GM11168 (cell line): ENCODE measurements around the gene HNRNPR.
"Not testable (repeated sequence)": the region's sequence is repeated elsewhere in the genome, so short reads cannot be mapped to it uniquely, and the experiment has no call there.

Experiments used
- in situ Hi-C: fragments of 300-500 bp; cut with MboI; formaldehyde crosslinking; loops from one replicate; pipeline ENCODE4 v1.12.0; 2022; ENCODE audit warnings: low sequenced_read_pairs; ENCODE audit not compliant: unreplicated experiment

HNRNPR gene

DNA sequence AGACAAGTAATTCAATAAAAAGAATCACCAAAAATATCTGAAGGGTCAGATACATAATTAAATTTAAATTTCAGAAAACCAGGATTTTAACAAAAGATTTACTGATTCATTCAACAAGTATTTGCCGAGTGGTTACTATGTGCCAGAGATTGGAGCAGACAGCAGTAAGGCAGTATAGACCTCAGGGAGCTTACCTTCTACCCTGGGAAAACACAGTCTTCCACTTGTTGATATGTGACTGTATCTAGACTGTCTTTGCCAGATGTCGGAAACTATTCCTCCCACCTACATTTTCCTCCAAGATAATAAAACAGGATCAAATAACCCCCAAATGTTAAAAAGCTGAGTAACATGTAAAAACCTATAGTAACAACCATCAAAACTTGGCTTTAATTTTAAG lies 6.2 kb downstream of the HNRNPR start:
- in situ Hi-C loops = no loop called here

DNA sequence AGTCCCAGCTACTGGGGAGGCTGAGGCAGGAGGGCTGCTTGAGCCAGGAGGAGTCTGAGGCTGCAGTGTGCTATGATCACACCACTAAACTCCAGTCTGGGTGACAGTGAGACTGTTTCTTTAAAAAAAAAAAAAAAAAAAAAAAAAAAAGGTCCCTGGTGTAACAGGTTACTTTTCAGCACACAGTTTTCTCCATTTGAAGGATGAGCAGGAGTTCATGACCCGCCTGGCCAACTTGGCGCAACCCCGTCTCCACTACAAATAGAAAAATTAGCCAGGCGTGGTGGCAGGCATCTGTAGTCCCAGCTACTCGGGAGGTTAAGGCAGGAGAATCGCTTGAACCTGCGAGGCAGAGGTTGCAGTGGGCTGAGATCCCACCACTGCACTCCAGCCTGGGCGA lies 12.4 kb downstream of the HNRNPR start:
- in situ Hi-C loops = no loop called here

DNA sequence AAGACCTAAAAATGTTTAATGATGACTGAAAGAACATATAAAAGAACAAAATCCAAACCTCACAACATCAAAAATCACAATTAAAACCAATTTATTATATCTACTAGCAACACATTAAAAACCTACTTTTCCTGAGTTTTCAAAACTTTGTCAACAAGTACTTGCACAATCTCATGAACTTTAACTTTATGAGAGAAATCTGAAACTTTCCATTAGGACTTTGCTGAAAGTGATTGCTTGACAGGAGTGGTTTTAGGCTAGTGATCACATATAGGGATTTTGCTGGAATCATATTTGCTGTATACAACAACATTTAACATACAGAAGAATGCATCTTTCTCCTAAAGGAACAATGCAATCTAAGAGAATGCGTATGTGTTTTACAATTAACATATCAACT lies 13.2 kb downstream of the HNRNPR start:
- in situ Hi-C loops = no loop called here

DNA sequence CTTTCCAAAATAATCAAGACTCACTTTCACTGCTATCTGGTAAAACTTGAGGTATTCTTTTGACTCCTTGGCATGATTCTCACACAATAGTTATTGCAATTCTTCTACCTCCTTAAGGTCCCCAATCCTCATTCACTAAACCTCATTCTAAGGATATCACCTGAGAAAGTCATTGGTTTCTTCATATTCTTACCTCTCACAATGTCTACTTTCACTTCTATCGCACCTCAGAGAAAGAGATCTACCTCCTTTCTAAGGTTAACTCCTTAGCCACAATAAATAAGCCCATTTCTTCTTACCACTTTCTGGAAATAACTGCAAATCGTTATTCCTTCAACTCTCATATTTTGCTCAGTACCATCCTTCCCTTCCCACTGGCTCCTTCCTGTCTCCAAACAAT lies 18.7 kb downstream of the HNRNPR start:
- in situ Hi-C loops = no loop called here

DNA sequence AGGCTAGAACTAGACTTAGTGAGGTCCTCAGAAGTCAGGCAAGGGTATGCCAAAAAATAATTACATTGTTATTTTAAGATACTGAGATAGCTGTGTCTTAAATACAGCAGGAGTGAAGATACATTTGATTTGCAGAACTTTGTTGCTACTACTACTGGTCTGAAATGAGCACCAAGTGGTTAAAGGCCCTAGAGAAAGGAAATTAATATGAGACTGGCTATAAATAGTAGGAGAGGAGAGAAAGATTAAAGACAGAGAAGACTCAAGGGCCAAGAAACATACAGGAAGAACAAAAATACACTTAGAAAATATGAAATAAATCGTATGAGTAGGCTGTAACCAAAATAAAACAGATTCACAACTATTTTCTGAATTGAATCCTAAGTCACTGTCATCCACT lies 21.3 kb downstream of the HNRNPR start:
- in situ Hi-C loops = no loop called here

DNA sequence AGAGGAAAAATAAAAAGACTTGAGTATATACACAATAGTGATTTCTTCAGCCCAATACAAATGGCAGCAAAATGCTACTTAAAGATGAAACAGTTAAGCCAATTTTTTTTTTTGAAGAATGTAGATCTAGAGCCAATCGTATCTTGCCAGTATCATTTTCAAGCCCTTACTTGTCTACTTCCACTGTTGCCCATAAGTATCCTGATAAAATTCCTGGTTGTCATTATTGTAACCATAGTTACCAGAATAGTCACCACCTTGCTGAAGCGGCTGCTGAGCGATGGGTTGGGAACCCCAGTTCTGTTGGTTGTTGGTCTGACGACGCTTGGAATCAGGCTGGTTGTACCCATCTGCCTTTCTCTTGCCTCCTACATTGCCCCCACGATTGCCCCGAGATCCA lies 33.8 kb downstream of the HNRNPR start:
- in situ Hi-C loops = not testable (repeated sequence)

DNA sequence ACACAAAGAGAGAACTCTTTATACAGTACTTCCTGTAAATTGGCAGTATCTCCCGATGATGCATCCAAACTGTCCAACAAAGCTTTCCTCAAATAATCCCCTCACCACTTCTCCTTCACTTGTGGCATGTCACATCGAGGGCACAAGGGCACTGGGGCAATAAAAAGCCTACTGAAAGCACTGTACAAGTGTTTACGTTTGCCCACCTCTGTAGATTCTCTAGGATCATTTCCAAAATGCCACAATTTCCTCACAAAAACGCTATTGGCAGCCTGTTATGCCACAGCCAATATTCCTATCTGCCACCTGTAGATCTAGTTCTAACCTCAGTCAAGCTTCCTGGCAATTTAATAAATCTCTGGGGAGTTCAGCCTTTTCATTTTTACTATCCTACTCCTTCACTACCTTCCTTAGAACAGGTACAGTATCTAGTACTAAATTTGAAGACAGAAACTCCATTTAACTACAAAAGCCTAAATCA lies 39.9 kb downstream of the HNRNPR start:
- in situ Hi-C loops = no loop called here

DNA sequence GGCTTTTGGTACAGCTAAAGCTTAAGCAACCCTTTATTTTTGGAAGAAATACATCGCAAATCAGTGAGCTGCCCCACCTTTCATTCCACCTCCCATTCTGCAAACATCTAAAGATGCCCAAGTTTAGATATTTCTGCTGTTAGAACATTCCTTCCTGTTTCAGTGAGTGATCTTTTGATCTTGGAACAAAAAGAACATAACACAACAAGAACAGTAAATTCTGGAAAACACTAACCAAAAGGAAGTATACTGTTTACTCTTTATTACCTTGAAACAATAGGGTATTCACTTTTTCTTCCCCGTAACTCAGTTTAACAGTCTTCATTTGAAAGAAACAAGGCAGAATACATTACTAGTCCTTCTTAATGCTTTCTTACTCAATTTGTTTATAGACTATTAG lies 40.6 kb downstream of the HNRNPR start:
- in situ Hi-C loops = no loop called here

DNA sequence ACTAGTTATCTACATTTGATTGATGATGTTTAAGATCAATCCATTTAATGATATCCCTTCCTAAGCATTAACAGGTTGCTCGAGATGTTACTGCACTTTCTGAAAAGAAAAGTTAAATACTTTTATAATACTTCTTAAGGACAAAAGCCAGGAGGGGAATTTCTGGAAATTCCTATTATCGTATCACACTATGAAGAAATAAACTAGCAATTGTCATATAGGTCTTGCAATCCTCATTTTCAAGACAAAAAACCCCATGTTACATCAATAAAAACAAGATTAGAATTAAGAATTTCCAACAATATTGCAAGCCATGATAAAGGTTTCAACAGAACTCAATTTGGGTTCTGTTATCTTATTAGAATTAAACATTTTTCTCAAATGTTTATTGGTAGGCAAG lies 47.2 kb downstream of the HNRNPR start:
- in situ Hi-C loops = no loop called here

DNA sequence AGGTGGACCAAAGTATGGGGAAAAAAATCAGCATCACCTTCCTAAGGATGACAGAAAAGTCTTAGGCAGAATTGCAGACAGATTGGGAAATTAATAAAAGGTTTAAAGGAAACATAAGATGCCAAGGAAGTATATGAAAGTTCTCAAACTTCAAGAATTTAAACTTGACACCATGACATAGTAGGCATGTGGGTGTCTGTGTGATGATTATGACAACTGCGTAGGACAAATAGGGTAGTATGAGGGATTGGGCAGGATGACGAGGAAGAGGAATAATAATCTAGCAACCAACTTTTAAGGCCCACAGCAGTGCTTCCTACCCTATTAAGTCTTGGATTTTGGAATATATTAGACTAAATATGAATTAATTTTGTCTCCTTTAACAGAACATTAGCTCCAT lies 52.4 kb downstream of the HNRNPR start:
- in situ Hi-C loops = no loop called here

DNA sequence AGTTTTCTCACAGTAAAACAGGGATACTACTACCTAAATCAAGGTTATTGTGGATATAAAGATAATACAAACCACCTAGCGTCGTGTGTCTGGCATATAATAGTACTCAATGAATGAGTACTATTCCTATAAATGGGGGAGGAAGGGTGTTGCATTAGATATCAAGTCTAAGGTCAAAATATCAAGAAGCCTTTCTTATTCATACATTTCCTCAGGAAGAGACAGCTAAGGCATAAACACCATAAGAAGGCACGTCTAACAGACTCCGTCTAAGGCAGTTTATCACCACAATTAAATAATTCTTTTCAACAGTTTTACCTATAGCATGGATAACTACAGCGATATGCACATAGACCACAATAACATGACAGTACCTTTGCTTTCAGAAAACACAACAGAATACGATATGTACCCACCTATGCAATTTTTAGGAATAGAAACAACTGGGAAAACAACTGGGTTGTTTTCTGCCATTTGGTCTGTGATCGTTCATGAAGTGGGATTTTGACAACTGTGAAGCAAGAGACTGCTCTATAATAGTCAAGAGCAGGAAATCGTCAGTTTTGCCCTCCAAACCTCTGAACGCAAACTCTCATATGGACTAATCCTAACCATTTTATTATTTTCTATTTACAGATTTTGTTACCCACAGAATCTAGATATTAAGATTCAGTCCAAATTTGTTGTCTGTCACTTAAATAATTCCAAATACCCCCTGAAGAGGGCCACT lies 53.1 kb downstream of the HNRNPR start:
- in situ Hi-C loops = no loop called here

DNA sequence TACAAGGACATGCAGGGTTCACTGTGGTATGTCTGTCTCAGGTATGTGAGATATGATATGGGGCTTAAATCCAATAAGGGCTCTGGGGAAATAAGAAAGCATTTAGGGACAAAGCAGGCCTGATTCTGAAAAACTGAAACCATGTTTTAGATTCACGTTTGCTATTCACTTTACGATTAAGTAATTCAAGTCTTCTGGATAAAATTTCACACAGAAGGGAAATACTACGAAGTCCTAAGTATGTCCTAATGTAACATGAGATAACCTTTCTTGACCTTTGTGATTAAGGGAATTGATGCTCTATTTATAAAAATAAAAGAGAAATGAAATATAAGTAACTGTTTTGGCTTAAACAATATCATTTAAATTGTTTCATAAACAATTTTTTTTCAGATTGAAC lies 55.4 kb downstream of the HNRNPR start:
- in situ Hi-C loops = no loop called here

DNA sequence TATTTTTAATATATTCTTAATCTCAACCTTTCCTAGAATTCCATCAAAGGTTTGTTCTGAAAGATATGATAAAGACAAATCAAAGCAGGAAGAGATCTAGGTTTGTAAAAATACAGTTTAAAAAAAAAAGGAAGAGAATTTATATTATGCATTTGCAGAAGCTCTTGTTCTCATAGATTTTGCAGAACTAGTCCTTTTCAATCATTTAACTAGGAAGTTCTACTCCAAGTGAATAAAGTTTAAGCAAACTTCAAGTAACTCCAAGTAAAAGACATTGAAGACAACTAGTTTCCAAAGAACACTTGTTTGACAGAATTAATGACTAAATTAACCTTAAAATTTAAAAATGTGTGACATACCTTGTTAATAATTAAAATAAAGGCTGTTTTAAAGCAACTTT lies 55.9 kb downstream of the HNRNPR start:
- in situ Hi-C loops = no loop called here

DNA sequence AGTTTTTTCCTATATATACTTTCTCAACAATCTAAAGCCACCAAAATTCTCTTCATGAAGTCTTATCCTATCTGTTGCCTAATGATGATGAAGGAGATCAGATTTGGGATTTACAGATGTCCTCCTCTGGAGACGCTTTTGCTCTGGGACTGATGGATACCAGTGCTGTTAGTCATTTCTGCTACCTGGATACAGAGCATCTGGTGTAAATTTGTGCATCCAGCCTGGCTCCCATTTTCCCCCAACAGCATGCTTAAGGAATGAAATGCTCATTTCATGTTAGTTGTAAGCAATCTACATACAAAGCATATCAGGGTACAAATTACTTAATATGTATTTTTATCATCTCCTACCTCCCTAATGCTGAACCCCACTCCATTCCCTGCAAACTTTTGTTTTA lies 57.7 kb downstream of the HNRNPR start:
- in situ Hi-C loops = no loop called here

DNA sequence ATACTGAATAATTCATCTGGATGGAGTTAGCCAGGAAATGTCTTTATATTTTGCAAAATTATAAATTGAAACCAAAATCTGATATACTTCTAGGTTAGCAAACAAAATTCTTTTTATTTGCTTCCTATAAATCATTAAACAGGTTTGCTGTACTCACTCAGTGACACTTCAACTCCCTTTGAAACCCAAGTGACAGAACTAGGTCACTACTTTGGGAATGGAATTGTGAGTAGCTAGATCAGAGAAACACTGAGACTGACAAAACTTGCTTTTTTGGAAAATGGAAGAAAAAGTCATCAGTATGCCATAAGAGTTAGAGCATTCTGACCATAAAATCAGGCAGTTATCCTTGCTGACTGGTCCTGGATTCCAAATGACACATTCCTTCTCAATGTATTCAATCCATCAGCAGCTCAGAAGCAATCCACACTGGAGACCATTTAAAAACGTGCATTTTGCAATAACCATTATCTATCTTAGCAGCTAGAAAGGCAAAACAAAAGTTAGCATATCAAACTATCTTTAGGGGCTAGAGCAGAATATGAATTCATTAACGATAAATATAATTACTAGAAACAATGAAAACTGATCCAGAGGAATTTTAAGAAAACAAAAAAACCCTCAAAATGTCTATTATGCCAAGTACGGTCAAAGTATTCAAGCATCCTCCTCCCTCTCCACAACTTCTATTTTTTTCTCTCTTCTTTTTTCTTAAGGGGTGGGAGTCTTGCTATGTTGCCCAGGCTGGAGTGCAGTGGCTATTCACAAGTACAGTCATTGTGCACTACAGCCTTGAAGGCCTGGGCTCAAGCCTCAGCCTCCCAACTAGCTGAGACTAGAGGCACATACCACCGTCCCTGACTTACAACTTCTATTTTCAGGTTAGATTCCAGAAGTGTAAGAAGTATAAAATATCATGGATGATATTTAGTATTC lies 60.1 kb downstream of the HNRNPR start:
- in situ Hi-C loops = no loop called here

DNA sequence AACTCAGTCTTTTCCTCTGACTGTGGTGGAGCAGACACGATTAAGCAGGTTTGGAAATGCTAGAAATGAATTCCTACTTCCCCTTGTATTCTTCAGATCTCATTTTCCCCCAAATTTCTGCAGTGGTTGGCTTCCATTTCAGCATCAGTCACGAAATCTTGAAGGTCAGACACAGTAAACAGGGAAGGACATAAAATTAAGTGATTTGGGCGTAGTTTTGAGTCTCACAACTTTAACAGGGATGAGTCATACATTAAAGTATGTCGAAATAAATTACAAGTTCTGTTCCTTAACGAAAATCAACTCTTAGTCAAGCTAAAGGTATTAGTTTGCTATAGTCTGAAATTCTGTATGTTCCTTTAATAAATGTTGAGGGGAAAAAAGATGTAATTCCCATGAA lies 61.1 kb downstream of the HNRNPR start:
- in situ Hi-C loops = no loop called here

DNA sequence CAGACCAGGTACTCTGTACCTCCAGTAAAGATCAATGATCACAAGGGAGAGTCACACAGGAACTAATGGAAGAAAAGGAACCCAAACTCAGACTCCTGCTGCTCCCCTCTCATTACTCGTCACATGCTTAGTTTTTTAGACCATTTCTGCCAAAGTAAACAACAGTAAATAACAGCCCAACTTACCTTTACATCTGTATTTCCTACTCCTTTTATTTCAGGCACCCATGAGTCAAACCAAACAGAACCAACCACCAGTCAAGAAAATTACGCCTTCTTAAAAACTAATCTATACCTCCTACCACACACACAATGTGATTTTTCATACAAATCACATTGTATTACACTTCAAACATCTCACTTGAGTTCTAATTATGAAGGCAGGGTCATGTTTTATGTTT lies 65.4 kb downstream of the HNRNPR start:
- in situ Hi-C loops = no loop called here

DNA sequence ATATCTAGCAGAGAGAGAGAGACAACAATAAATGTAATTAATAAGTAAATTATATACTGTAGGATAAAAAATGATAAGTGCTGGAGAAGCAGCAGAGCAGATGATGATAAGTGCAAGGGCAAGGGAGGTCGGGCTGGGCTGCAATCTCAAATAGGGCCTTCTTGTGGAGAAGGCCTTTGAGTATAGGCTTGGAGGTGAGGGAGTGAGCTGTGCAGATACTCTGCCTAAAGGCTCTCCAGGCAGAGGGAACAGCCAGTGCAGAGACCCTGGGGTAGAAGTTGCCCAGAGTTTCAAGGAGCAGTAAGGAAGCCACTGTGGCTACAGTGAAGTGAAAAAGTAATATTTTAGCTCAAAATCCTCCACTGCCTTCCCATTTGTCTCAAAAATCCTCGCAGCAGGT lies 67.6 kb downstream of the HNRNPR start:
- in situ Hi-C loops = no loop called here

DNA sequence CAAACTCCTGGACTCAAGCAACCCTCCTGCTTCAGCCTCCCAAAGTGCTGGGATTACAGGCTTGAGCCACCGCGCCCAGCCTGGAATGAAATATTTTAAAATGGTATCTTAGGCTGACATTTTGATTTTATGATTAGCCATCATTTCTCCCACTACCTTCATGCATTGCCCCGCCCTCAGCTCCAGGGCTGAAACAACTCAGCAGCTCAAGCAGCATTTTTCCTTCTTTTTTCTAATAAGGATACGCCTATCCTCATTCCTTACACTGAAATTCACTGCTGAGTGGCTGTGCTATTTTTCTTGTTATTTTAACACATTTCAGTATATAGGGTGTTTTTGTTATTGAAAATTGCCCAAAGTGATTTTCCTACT lies 70.0 kb downstream of the HNRNPR start:
- in situ Hi-C loops = no loop called here

DNA sequence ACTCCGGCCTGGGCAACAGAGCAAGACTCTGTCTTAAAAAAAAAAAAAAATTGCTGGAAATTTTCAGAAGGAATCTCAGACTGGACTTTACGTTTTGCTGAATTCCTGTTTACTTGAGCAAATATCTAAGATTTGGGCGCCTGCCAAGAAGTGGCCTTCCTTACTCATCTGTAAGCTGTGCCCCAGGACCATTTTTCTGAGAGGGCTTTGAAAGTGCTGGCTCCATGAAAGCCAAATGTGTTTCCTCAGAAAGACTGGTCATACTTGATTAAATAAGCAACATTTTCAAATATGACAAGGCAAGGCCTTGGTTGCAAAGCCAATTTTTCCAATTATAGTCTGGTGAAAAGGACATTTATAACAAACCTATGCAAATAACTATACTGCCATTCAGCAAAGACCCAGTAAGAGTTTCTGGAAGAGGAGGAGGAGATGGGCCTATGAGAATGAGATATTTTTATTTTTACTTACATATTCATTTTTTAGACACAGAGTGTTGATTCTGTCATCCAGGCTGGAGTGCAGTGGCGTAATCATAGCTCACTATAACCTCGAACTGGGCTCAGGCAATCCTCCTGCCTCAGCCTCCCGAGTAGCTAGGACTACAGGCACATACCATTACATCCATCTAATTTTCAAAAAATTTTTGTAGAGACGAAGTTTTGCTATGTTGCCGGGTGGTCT lies 70.5 kb downstream of the HNRNPR start:
- in situ Hi-C loops = no loop called here

DNA sequence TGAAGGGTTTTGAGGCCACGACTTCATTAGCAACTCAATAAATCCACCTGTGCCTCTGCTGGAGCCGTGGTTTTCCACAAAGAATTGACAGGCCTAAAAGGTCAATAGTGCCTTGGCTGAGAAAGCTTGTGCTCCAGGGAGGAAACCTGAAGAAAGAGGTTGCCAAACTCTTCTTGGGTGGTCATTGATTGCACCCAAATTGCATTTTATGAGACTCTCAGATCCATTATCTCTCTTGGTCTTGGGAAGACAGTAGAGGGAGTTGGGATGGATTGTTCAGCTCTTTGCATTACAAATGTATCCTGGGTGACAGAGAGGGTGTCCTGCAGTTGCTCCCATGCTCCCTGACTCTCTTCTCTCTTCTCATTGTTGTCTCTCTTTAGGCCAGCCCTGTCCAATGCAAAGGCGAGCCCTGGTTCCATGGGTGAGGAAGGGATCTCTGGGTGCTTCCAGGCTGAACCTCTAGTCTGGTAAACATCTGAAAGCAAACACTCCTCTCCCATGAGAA lies 80.7 kb downstream of the HNRNPR start:
- in situ Hi-C loops = no loop called here
